HG03457 (cell line): ENCODE data around the gene CCDC141.
"Not testable (repeated sequence)": the region's sequence is repeated elsewhere in the genome, so short reads cannot be mapped to it uniquely, and the experiment has no call there.

Experiments
- ATAC-seq: cut with Tn5 transposase; IDR thresholded peaks from one replicate; pipeline ENCODE4 v1.9.1; 2021; ENCODE audit warnings: moderate number of reproducible peaks; ENCODE audit not compliant: unreplicated experiment

CCDC141 gene

GRCh38 chr2:179049546-179050311, at the start of gene CCDC141:
TSS of gene CCDC141 (minus strand) at chr2:179050137. CDS start at chr2:179049941, 196 bp downstream.
- ATAC-seq, result no peak

GRCh38 chr2:179098080-179098689, 48.2 kb upstream of the CCDC141 start:
- no peak for ATAC-seq

GRCh38 chr2:179097131-179097530, 47.2 kb upstream of the CCDC141 start:
- no peak for ATAC-seq

DNA sequence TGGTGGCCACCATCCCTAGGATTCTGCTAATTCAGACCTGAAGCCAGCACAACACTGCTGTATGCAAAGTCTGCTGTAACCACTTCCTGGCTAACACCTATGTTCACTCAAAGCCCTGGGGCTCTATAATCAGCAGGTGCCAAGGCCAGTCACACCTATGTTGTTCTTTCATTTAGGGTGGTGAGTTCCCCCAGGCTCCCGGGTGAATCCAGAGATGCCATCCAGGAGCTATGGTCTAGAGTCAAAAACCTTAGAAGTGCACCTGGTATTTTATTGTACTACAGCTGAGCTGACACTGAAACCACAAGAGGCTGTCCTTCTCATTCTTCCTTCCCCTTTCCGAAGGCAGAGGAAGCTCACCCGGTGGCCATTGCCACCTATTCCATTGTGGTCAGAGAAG, 46.2 kb upstream of the CCDC141 start:
- ATAC-seq, result peak; percentile 99

DNA sequence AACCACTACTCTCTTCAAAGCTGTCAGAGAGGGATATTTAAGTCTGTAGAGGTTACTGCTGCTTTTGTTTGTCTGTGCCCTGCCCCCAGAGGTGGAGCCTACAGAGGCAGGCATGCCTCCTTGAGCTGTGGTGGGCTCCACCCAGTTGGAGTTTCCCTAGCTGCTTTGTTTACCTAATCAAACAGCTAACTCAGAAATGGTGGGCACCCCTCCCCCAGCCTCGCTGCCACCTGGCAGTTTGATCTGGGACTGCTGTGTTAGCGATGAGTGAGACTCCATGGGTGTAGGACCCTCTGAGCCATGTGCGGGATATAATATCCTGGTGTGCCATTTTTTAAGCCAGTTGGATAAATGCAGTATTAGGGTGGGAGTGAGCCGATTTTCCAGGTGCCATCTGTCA, 43.0 kb upstream of the CCDC141 start:
- not testable (repeated sequence) for ATAC-seq

DNA sequence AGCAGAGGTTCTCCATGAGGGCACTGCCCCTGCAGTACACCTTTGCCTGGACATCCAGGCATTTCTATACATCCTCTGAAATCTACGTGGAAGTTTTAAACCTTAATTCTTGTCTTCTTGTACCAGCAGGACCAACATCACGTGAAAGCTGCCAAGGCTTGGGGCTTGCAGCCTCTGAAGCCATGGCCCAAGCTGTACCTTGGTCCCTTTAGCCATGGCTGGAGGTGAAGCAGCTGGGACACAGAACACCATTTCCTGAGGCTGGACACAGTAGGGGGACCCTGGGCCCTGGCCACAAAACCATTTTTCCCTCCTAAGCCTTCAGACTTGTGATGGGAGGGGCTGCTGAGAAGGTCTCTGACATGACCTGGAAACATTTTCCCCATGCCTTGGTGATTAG, 32.8 kb upstream of the CCDC141 start:
- ATAC-seq, result no peak

- ATAC-seq, result no peak
Measured at GRCh38 chr2:179081954-179082353, 32.0 kb upstream of the CCDC141 start.

- ATAC-seq, result no peak
Measured at GRCh38 chr2:179072527-179072926, 22.6 kb upstream of the CCDC141 start.

DNA sequence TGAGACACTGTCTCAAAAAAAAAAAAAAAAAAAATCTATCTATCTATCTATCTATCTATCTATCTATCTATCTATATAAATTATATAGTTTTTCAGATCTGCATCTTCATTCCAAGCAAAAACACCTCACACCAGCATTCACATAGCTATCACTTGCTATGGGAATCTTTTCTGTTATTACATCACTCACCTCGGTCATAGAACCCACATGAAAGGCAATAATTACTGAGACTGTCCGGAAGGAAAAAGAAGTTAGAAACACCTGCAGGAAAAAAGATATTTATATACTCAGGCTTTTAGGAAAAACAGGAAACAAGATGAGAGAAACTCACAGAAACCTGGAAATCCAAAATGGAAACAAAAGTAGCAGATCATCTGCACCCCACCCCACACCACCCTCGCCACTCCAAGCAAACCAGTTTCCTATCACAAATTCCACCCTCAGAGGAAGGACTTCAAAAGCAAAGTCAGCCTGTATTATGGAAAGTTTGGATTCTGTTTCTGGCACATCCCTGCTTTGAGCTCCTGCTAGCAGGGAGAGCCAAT, 21.9 kb upstream of the CCDC141 start:
- no peak for ATAC-seq

DNA sequence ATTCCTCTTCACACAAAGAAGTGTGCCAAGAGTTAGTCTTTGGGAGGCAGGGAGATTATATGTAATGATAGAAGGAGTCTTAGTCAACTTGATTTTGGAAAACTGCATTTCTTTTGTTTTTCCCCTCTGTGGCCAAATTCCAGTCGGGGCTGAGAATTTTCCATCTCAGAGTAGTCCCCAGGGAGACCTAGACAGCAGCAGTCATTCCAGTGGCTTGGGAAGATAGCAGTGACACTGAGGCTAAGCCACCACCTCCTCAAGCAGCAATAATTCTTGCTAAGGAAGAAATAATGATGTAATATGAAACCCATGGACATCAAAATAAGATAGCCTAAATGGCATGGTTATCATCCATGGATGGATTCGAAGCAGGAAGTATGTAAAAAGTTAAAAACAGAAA, 21.0 kb upstream of the CCDC141 start:
- ATAC-seq, result no peak

GRCh38 chr2:179069685-179070084, 19.7 kb upstream of the CCDC141 start:
- no peak for ATAC-seq

DNA sequence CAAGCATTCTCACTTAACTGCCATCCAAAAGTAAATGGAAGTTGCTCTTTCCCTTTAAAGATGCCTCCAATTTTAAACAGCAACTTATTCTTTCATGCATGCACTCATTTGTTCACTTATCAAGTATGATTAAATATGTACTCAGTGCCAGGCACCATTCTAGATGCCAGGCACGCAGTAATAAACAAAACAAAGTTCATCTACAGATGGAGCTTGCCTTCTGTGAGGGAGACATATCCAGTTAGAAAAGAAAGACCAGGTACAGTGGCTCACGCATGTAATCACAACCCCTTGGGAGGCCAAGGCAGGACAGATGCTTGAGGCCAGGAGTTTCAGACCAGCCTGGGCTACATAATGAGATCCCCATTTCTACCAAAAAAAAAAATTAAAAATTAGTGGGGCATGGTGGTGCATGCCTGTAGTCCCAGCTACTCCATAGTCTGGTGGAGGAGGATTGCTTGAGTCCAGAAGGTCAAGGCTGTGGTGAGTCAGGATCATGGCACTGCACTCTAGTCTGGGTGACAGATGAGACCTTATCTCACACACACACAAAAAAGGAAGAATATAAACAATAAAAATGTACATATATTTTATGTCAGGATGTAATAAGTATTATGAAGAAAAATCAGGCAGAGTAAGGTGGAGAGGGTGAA, 19.2 kb upstream of the CCDC141 start:
- no peak for ATAC-seq

DNA sequence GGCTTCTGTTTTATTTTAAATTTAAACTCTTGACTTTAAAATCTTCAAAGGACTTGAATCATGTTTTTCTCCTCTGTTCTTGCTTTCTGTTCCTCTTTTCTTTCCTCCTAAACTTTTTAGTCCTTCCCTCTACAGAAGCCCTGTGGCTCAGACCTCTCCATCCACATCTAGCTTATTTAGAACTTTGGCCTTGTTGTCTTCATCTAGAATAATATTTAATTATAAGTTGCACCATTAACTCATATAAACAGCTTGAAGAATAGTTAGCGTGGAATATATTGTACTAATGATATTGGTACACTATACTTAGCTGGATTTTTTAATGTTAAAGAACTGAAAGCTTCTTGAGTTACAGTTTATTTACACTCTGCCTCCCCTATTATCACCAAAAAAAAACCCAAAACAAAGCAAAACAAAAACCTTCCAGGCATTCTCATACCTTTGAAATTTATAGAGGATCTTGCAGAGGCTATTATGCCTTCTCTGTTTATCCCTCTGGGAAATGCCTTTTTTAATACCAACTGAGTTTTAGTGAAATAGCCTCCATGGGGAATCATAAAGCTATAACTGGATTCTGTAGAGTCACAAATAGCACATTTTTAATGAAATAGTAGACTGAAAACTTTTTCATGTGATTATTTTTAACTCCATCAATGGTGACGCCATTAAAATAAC, 9.2 kb upstream of the CCDC141 start:
- ATAC-seq, result no peak

DNA sequence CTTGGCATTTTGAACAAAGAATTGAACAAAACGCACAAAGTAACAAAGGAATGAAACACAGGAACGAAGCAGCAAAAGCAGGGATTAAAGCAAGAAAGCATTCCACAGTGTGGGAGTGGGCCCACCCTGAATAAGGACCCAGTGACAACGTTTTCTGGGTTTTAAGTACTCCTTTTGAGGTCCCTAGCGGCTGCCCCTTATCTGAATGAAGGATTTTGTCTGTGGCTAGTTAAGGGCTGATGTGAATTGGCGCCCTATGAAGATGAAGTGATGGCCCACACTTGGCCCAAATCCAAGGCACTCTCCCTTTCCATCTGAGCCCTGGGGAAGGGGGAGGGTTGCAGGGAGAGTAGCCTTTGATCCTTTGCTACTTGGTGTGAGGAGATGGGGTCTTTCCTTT, 7.8 kb upstream of the CCDC141 start:
- ATAC-seq, result no peak

DNA sequence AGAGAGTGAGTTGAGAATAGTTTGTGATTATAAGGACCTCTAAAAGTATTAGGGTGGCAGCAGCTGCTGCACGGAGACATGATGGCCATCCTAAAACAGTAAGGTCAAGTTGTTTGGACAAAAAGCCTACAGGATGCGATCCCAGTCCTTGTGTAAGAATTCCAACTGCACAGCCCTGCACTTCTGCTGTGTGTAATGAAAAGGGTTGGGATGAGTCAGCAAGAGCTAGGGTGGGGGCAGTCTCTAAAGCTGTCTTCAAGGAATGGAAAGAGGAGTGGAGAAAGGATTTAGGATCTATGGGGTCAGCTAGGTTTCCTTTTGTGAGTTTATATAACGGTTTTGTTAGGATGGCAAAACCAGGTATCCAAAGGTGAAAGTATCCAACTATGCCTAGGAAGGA, 3.6 kb upstream of the CCDC141 start:
- not testable (repeated sequence) for ATAC-seq

DNA sequence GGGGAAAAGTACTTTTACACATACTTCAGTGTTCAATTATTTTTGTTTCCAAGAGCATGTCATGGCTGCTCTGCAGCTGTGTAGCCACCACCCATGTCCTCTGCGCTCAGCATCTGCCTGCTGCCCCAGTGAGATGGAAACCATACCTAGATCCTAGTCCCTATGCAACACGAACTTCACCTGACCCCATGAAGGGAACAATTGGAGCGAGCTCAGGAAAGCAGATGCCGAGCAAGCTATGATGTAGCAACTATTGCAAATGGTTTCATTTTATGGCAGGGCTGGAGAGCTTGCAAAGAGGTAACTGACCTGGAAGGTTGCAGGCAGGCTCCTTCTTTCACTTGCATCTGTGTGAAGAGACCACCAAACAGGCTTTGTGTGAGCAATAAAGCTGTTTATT, 1.3 kb upstream of the CCDC141 start:
- ATAC-seq, result no peak

- no peak for ATAC-seq
Measured at GRCh38 chr2:179050755-179051154, 818 bp upstream of the CCDC141 start.

- no peak for ATAC-seq
Measured at GRCh38 chr2:179049203-179049545, 763 bp downstream of the CCDC141 start.

DNA sequence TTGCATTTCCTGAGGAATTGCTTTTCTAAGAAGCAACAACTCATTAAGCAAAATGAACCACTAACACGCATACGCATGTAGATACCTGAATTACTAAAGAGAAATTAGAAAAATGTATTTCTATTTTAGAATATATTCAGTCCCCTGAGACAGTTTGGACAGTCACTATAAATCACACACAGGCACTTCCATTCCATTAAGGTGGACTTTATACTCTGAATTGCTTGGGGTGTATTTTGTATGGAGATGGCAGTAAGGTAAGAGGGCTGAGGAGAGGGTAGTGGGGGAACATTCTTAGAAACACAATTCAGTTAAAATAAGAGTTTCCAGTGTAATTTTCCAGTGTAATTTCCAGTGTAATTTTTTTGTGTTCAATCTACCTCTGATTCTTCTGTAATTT, 1.8 kb downstream of the CCDC141 start:
- no peak for ATAC-seq

DNA sequence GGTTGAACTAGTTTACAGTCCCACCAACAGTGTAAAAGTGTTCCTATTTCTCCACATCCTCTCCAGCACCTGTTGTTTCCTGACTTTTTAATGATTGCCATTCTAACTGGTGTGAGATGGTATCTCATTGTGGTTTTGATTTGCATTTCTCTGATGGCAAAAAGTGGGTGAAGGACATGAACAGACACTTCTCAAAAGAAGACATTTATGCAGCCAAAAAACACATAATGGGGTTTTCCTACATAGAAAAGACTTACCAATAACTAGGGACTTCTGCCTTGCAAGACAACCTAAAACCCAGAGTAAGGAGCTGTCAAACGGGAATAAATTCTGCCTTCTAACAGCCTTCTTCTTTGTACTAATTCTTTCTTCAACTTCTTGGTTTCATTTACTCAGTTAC, 4.3 kb downstream of the CCDC141 start:
- ATAC-seq, result not testable (repeated sequence)

- ATAC-seq, result no peak
Measured at GRCh38 chr2:179044500-179044899, 5.4 kb downstream of the CCDC141 start.
